ENCODE results near the gene CABLES2. TPM values are rescaled to one million over a fixed set of nuclear protein-coding genes. Genes with fewer than 3 reads are reported as not detected.

Gene CABLES2
- total and polyA plus RNA-seq, 9 of the 15 experiments (the other 6 are each of a cell fraction or from before 2014, with no cell fraction given), result 0.46 to 4.2 (median 1.6) TPM

DNA sequence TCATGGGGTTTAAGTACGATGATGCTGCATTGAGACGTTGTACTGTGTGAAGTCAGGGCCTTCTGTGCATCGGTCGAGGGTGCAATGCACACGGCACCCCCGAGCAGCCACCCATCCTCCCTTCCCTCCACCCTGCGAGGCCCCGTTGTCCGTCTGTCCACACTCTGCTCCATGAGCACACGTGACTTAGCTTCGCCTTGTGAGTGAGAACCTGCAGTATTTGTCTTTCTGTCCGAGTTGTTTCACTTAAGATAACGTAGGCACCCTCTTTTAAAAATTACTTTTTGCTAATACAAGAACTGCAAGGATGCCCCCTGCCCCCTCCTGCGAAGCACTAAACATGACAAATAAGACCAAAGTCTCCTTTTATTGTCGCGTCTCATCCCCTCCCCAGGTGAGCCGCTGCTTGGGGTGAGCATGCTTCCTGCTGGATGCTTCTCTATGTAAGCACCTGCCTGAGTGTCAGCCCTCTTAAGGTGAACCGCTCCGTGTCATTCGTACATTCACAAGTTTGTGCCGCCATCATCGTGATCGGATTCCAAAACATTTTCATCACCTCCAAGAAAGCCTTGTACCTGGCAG is 23.9 kb upstream of the CABLES2 start:
- ATAC-seq (peak; percentile 30; the same call in 2 of the 3 replicates), FAIRE-seq (peak; percentile 15), DNase-seq (ENCODE audit: extremely low read depth in 1 of 4, low spot score in 3 of 4) (no peak)
- CTCF ChIA-PET (ENCODE audit: low intra/inter-chr PET ratio), result no interaction called here
- WGBS (ENCODE audit: insufficient coverage, low coverage, missing lambda C conversion rate), result 11% methylated on average over 23 of the region's 23 CpGs
- Histone ChIP-seq H3K9me3 (replicated peaks; ENCODE audit: control insufficient read depth, insufficient read depth, low read depth, low read length) (no peaks in the 10 kb centered on the region), H3K27me3 (ENCODE audit: control insufficient read depth in 2 of 2, insufficient read depth in 2 of 2, low read length in 2 of 2) (peaks cover 35 to 89% of the 10 kb centered on the region in 2 experiments), H3K9ac (ENCODE audit: insufficient read depth in 1 of 2, low read depth in 2 of 2, low read length in 2 of 2) (no peak overlapping the region), H3K36me3 (ENCODE audit: control insufficient read depth, insufficient read depth, low read length) (no peaks in the 10 kb centered on the region), H3K9me1 (ENCODE audit: control insufficient read depth, insufficient read depth, low read length) (no peaks in the 10 kb centered on the region), H3K4me2 (ENCODE audit: insufficient read depth, low read length) (no peak overlapping the region), H3K4me1 (replicated peaks in 1 of 2; ENCODE audit: control insufficient read depth in 2 of 2, insufficient read depth in 2 of 2, low read length in 2 of 2) (peaks cover 0 to 47% of the 10 kb centered on the region in 2 experiments; a peak in 2 of 5 replicates), H3K27ac (ENCODE audit: extremely low read depth, low read depth, low read length) (no peak overlapping the region), H4K20me1 (replicated peaks; ENCODE audit: control insufficient read depth, insufficient read depth, low read length) (peaks cover 11% of the 10 kb centered on the region; the same call in 1 of the 2 replicates), H2AFZ (ENCODE audit: low read depth, low read length) (no peak overlapping the region), H3K4me3 (no peak overlapping the region), H3K79me2 (ENCODE audit: control insufficient read depth, insufficient read depth, low read length) (no peaks in the 10 kb centered on the region)
- intact Hi-C loops (cut with micrococcal nuclease) (no loop called here), in situ Hi-C loops (cut with MboI) (no loop called here)
- POLR2A ChIA-PET, result interaction anchor here (0.5 to 1.6 kb wide), 3 partner anchors 14 to 801 kb away, joined by 3 to 6 read pairs (median 3); no protein-coding TSS in a partner anchor
- BruUV-seq (replicated peaks), result no TSS peak
- TF ChIP-seq, protein P1, sequence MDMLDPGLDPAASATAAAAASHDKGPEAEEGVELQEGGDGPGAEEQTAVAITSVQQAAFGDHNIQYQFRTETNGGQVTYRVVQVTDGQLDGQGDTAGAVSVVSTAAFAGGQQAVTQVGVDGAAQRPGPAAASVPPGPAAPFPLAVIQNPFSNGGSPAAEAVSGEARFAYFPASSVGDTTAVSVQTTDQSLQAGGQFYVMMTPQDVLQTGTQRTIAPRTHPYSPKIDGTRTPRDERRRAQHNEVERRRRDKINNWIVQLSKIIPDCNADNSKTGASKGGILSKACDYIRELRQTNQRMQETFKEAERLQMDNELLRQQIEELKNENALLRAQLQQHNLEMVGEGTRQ (CRISPR knock-in tag; IDR thresholded peaks at IDR 0.05), result peak; percentile 63
- TF ChIP-seq CBFA2T3 (IDR thresholded peaks at IDR 0.05), result no peak
- TF ChIP-seq, protein P2, sequence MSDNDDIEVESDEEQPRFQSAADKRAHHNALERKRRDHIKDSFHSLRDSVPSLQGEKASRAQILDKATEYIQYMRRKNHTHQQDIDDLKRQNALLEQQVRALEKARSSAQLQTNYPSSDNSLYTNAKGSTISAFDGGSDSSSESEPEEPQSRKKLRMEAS (CRISPR knock-in tag; IDR thresholded peaks at IDR 0.05), result 0 out of 2 replicates have a peak, but pooled peaks have one; percentile 29
- no peak for TF ChIP-seq ESRRA (IDR thresholded peaks at IDR 0.05; ENCODE audit: borderline replicate concordance, low read depth)
- TF ChIP-seq PHB (CRISPR knock-in tag; IDR thresholded peaks at IDR 0.05), result no peak
- TF ChIP-seq, protein P3, sequence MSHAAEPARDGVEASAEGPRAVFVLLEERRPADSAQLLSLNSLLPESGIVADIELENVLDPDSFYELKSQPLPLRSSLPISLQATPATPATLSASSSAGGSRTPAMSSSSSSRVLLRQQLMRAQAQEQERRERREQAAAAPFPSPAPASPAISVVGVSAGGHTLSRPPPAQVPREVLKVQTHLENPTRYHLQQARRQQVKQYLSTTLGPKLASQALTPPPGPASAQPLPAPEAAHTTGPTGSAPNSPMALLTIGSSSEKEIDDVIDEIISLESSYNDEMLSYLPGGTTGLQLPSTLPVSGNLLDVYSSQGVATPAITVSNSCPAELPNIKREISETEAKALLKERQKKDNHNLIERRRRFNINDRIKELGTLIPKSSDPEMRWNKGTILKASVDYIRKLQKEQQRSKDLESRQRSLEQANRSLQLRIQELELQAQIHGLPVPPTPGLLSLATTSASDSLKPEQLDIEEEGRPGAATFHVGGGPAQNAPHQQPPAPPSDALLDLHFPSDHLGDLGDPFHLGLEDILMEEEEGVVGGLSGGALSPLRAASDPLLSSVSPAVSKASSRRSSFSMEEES (CRISPR knock-in tag; IDR thresholded peaks at IDR 0.05), result peak; percentile 22; the same call in 1 of the 2 replicates
- TF ChIP-seq MXI1 (IDR thresholded peaks at IDR 0.05; ENCODE audit: low read depth, low read length), result no peak
- no peak for TF ChIP-seq NFXL1 (CRISPR knock-in tag; IDR thresholded peaks at IDR 0.05)
- no peak for TF ChIP-seq ZFP36 (IDR thresholded peaks at IDR 0.05; ENCODE audit: low read depth, low read length, partially characterized antibody)
- TF ChIP-seq, protein P4, sequence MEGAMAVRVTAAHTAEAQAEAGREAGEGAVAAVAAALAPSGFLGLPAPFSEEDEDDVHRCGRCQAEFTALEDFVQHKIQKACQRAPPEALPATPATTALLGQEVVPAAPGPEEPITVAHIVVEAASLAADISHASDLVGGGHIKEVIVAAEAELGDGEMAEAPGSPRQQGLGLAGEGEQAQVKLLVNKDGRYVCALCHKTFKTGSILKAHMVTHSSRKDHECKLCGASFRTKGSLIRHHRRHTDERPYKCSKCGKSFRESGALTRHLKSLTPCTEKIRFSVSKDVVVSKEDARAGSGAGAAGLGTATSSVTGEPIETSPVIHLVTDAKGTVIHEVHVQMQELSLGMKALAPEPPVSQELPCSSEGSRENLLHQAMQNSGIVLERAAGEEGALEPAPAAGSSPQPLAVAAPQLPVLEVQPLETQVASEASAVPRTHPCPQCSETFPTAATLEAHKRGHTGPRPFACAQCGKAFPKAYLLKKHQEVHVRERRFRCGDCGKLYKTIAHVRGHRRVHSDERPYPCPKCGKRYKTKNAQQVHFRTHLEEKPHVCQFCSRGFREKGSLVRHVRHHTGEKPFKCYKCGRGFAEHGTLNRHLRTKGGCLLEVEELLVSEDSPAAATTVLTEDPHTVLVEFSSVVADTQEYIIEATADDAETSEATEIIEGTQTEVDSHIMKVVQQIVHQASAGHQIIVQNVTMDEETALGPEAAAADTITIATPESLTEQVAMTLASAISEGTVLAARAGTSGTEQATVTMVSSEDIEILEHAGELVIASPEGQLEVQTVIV (CRISPR knock-in tag; IDR thresholded peaks at IDR 0.05; ENCODE audit: borderline replicate concordance), result no peak
- TF ChIP-seq TEAD4 (IDR thresholded peaks at IDR 0.05; ENCODE audit: low read length), result no peak
- TF ChIP-seq TEAD4 (CRISPR knock-in tag; IDR thresholded peaks at IDR 0.05; ENCODE audit: borderline replicate concordance), result no peak
- peak; percentile 22 for TF ChIP-seq MEIS2 (IDR thresholded peaks at IDR 0.05; ENCODE audit: partially characterized antibody)
- no peak for TF ChIP-seq BRCA1 (IDR thresholded peaks at IDR 0.05)
- no peak for TF ChIP-seq BRCA1 (CRISPR knock-in tag; IDR thresholded peaks at IDR 0.05)
- TF ChIP-seq CC2D1A (IDR thresholded peaks at IDR 0.05), result no peak
- TF ChIP-seq, protein P5, sequence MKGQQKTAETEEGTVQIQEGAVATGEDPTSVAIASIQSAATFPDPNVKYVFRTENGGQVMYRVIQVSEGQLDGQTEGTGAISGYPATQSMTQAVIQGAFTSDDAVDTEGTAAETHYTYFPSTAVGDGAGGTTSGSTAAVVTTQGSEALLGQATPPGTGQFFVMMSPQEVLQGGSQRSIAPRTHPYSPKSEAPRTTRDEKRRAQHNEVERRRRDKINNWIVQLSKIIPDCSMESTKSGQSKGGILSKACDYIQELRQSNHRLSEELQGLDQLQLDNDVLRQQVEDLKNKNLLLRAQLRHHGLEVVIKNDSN (CRISPR knock-in tag; IDR thresholded peaks at IDR 0.05), result peak; percentile 87
- no peak for TF ChIP-seq RBBP5 (IDR thresholded peaks at IDR 0.05; ENCODE audit: borderline replicate concordance, insufficient read depth, low read length, poor library complexity, severe bottlenecking)

Measured in K562 (cell line).